Measurements from ENCODE around the gene CAMP. TPM values are rescaled to one million over a fixed set of nuclear protein-coding genes. Genes with fewer than 3 reads are reported as not detected.

CAMP gene
- polyA plus RNA-seq, 1 donor from 2014 or later, result not detected

GRCh38 chr3:48268381-48268935 is 45.2 kb downstream of the CAMP start:
- Histone ChIP-seq H3F3A (ENCODE audit: insufficient read depth, low read length, poor library complexity, severe bottlenecking) (no peaks in the 10 kb centered on the region), H3K36me3 (ENCODE audit: insufficient read depth, low read length) (no peaks in the 10 kb centered on the region), H4K20me1 (ENCODE audit: insufficient read depth) (no peaks in the 10 kb centered on the region), H3K4me3 (ENCODE audit: low read length) (no peak overlapping the region), H3K27ac (ENCODE audit: low read length) (no peak overlapping the region), H3K9me3 (ENCODE audit: low read length) (no peaks in the 10 kb centered on the region), H3K4me2 (ENCODE audit: low read length) (no peak overlapping the region), H3K79me2 (replicated peaks; ENCODE audit: insufficient read depth, low read length) (no peaks in the 10 kb centered on the region), H2AFZ (ENCODE audit: low read depth, low read length) (no peak overlapping the region), H3K9ac (ENCODE audit: low read length) (no peak overlapping the region), H3K9me2 (ENCODE audit: insufficient read depth, low read length) (no peaks in the 10 kb centered on the region), H3K27me3 (ENCODE audit: insufficient read depth, low read depth, low read length) (no peaks in the 10 kb centered on the region)
- TF ChIP-seq TAF1 (IDR thresholded peaks at IDR 0.05; ENCODE audit: low read depth) (no peak), MXI1 (conservative IDR thresholded peaks at IDR 0.05; ENCODE audit: poor library complexity, severe bottlenecking) (no peak), REST (IDR thresholded peaks at IDR 0.05; ENCODE audit: borderline replicate concordance) (no peak)

- Histone ChIP-seq H3K27ac (ENCODE audit: low read length) (no peak overlapping the region), H3K9me2 (ENCODE audit: insufficient read depth, low read length) (no peaks in the 10 kb centered on the region), H3K9ac (ENCODE audit: low read length) (no peak overlapping the region), H4K20me1 (ENCODE audit: insufficient read depth) (no peaks in the 10 kb centered on the region), H3K9me3 (ENCODE audit: low read length) (no peaks in the 10 kb centered on the region), H3K4me3 (ENCODE audit: low read length) (no peak overlapping the region), H3K36me3 (ENCODE audit: insufficient read depth, low read length) (no peaks in the 10 kb centered on the region), H2AFZ (ENCODE audit: low read depth, low read length) (no peak overlapping the region), H3K4me2 (ENCODE audit: low read length) (no peak overlapping the region), H3K27me3 (ENCODE audit: insufficient read depth, low read depth, low read length) (no peaks in the 10 kb centered on the region), H3K79me2 (replicated peaks; ENCODE audit: insufficient read depth, low read length) (no peaks in the 10 kb centered on the region), H3F3A (ENCODE audit: insufficient read depth, low read length, poor library complexity, severe bottlenecking) (no peaks in the 10 kb centered on the region)
- TF ChIP-seq POLR2AphosphoS5 (IDR thresholded peaks at IDR 0.05) (no peak), TAF1 (IDR thresholded peaks at IDR 0.05; ENCODE audit: low read depth) (no peak), EP300 (conservative IDR thresholded peaks at IDR 0.05; ENCODE audit: poor library complexity, severe bottlenecking) (no peak)
These were observed 45.8 kb downstream of the CAMP start for GRCh38 chr3:48268936-48269561.

DNA sequence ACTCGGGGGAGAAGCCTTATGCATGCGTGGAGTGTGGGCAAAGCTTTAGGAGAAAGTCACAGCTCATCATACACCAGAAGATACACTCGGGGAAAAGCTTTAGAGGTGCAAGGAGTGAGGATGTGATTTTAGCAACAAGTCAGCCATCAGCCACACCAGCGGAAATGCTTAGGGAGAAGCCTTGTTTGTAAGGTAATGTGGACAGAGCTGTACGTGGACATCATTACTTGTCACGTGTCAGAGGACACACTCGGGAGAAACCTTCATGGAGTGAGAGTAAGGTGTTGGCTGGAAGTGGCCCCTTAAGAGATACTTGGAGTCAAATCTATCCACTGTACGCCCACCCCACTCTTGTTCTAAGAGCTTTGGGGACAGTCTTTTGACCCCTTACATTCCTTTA is 46.3 kb downstream of the CAMP start:
- TF ChIP-seq REST (IDR thresholded peaks at IDR 0.05; ENCODE audit: borderline replicate concordance) (no peak), EP300 (conservative IDR thresholded peaks at IDR 0.05; ENCODE audit: poor library complexity, severe bottlenecking) (no peak), TAF1 (IDR thresholded peaks at IDR 0.05; ENCODE audit: low read depth) (no peak), RAD21 (conservative IDR thresholded peaks at IDR 0.05) (no peak), MXI1 (conservative IDR thresholded peaks at IDR 0.05; ENCODE audit: poor library complexity, severe bottlenecking) (no peak), CTCF (IDR thresholded peaks at IDR 0.05; ENCODE audit: poor library complexity, severe bottlenecking) (no peak), POLR2AphosphoS5 (IDR thresholded peaks at IDR 0.05) (no peak), EZH2 (IDR thresholded peaks at IDR 0.05; ENCODE audit: borderline replicate concordance, insufficient read depth, low read length, poor library complexity, severe bottlenecking) (no peak), SMC3 (conservative IDR thresholded peaks at IDR 0.05; ENCODE audit: poor library complexity) (no peak)
- Histone ChIP-seq H3K36me3 (ENCODE audit: insufficient read depth, low read length) (no peaks in the 10 kb centered on the region), H3K9me2 (ENCODE audit: insufficient read depth, low read length) (no peaks in the 10 kb centered on the region), H3F3A (ENCODE audit: insufficient read depth, low read length, poor library complexity, severe bottlenecking) (no peaks in the 10 kb centered on the region), H3K27me3 (ENCODE audit: insufficient read depth, low read depth, low read length) (no peaks in the 10 kb centered on the region), H3K4me2 (ENCODE audit: low read length) (no peak overlapping the region), H3K9ac (ENCODE audit: low read length) (no peak overlapping the region), H3K4me3 (ENCODE audit: low read length) (no peak overlapping the region), H3K27ac (ENCODE audit: low read length) (no peak overlapping the region), H2AFZ (ENCODE audit: low read depth, low read length) (no peak overlapping the region), H3K9me3 (ENCODE audit: low read length) (no peaks in the 10 kb centered on the region), H4K20me1 (ENCODE audit: insufficient read depth) (no peaks in the 10 kb centered on the region), H3K79me2 (replicated peaks; ENCODE audit: insufficient read depth, low read length) (no peaks in the 10 kb centered on the region)
